Measurements from ENCODE around the gene INO80B. TPM values are rescaled to one million over a fixed set of nuclear protein-coding genes. Genes with fewer than 3 reads are reported as not detected.
A peak's percentile ranks its signal among the peaks of the same experiment; 100 is the strongest.

The INO80B gene
- total RNA-seq, 2 donors from 2014 or later = 6.3 to 32.4 TPM

- ATAC-seq (peak; percentile 91), DNase-seq (peak; percentile 82 to 89 (median 87))
- Histone ChIP-seq H3K4me1 (peaks cover 19% of the 10 kb centered on the region), H3K36me3 (replicated peaks in 1 of 2; ENCODE audit: insufficient read depth in 1 of 2, low read depth in 2 of 2) (peaks cover 0 to 4% of the 10 kb centered on the region in 2 donors), H3K27ac (peak within 1 kb of the TSS; percentile 20 to 69 (median 59)), H3K9me3 (no peaks in the 10 kb centered on the region), H3K4me3 (peak within 1 kb of the TSS; percentile 28 to 47), H3K27me3 (no peaks in the 10 kb centered on the region)
- WGBS, 2 donors = 0 to 2% methylated on average over 29 to 57 of the region's 57 CpGs
- intact Hi-C loops (cut with DNase I) = no loop called here
- peak in 2 of 3 donors; percentile 55 to 57 for TF ChIP-seq POLR2A (IDR thresholded peaks at IDR 0.05)
- TF ChIP-seq CTCF (IDR thresholded peaks at IDR 0.05) = no peak
Observed at GRCh38 chr2:74421221-74421870, 33.5 kb upstream of the INO80B start, which contains the start of the genes C2orf81 and WDR54. C2orf81 (minus strand) TSS chr2:74421619; CDS start chr2:74421560, 59 bp downstream. WDR54 (plus strand) TSS chr2:74421730; CDS start chr2:74422154, 424 bp downstream.

- H3K27me3 ChIP-seq = no peaks in the 10 kb centered on the region
- H3K4me3 ChIP-seq = no peak overlapping the region
- no peak for TF ChIP-seq CTCF (IDR thresholded peaks at IDR 0.05)
- TF ChIP-seq POLR2A (IDR thresholded peaks at IDR 0.05) = peak in 1 of 3 donors; percentile 6
- WGBS, 2 donors = 66% methylated on average over 7 to 9 of the region's 9 CpGs
- peaks cover 3 to 13% of the 10 kb centered on the region in 2 donors for H3K36me3 ChIP-seq (replicated peaks in 1 of 2; ENCODE audit: insufficient read depth in 1 of 2, low read depth in 2 of 2)
- ATAC-seq (no peak), DNase-seq (no peak)
- no peaks in the 10 kb centered on the region for H3K9me3 ChIP-seq
- peaks cover 19% of the 10 kb centered on the region for H3K4me1 ChIP-seq
- H3K27ac ChIP-seq = no peak overlapping the region
- intact Hi-C loops (cut with DNase I) = no loop called here
Observed at GRCh38 chr2:74423231-74424095, 31.4 kb upstream of the INO80B start.

GRCh38 chr2:74424139-74424992 is 30.5 kb upstream of the INO80B start:
- TF ChIP-seq POLR2A (IDR thresholded peaks at IDR 0.05) (no peak), CTCF (IDR thresholded peaks at IDR 0.05) (no peak)
- intact Hi-C loops (cut with DNase I) = no loop called here
- H3K36me3 ChIP-seq (replicated peaks in 1 of 2; ENCODE audit: insufficient read depth in 1 of 2, low read depth in 2 of 2) = peaks cover 8 to 21% of the 10 kb centered on the region in 2 donors
- H3K27ac ChIP-seq = no peak overlapping the region
- no peaks in the 10 kb centered on the region for H3K27me3 ChIP-seq
- WGBS, 2 donors = 56 to 61% methylated on average over 5 of the region's 5 CpGs
- H3K4me1 ChIP-seq = peaks cover 19% of the 10 kb centered on the region
- ATAC-seq (no peak), DNase-seq (no peak)
- no peaks in the 10 kb centered on the region for H3K9me3 ChIP-seq
- no peak overlapping the region for H3K4me3 ChIP-seq

- H3K36me3 ChIP-seq (replicated peaks in 1 of 2; ENCODE audit: insufficient read depth in 1 of 2, low read depth in 2 of 2) = peaks cover 10 to 26% of the 10 kb centered on the region in 2 donors
Observed at GRCh38 chr2:74424995-74425406, 29.9 kb upstream of the INO80B start.

More at GRCh38 chr2:74424995-74425406, 29.9 kb upstream of the INO80B start:
- no peaks in the 10 kb centered on the region for H3K9me3 ChIP-seq
- no peak overlapping the region for H3K4me3 ChIP-seq
- H3K4me1 ChIP-seq = peaks cover 19% of the 10 kb centered on the region
- no peaks in the 10 kb centered on the region for H3K27me3 ChIP-seq
- no peak for TF ChIP-seq POLR2A (IDR thresholded peaks at IDR 0.05)
- no peak for TF ChIP-seq CTCF (IDR thresholded peaks at IDR 0.05)
- no peak overlapping the region for H3K27ac ChIP-seq
- ATAC-seq (no peak), DNase-seq (no peak)
- WGBS, 2 donors = 68 to 72% methylated on average over 5 of the region's 5 CpGs
- intact Hi-C loops (cut with DNase I) = no loop called here
